ENCODE measurements around the gene LYRM9. TPM values are rescaled to one million over a fixed set of nuclear protein-coding genes. Genes with fewer than 3 reads are reported as not detected.

The LYRM9 gene
- total and polyA plus RNA-seq, 10 donors = 6.8 to 20.0 (median 15.4) TPM

DNA sequence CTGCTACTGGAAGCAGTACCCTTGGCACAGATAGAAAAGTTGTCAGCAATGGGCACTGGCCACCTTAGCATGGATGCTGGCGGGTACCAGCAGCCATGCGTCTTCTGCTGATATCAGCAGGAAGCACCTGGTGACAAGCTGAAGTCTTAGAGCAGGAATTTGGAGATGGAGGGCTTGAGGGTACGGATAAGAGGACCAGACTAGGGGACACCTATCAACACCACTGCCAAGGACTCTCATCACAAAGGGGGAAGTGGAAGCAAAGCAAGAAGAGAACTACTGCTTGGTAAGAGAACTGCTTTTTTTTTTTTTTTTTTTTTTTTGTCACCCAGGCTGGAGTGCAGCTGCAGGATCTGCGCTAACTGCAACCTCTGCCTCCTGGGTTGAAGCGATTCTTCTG lies 35.4 kb upstream of the LYRM9 start:
- no peaks in the 10 kb centered on the region for H3K36me3 ChIP-seq
- WGBS, 5 donors = 62 to 69% (median 67%) methylated on average over 5 of the region's 5 CpGs
- TF ChIP-seq POLR2A (IDR thresholded peaks at IDR 0.05) = no peak
- TF ChIP-seq, protein P1, sequence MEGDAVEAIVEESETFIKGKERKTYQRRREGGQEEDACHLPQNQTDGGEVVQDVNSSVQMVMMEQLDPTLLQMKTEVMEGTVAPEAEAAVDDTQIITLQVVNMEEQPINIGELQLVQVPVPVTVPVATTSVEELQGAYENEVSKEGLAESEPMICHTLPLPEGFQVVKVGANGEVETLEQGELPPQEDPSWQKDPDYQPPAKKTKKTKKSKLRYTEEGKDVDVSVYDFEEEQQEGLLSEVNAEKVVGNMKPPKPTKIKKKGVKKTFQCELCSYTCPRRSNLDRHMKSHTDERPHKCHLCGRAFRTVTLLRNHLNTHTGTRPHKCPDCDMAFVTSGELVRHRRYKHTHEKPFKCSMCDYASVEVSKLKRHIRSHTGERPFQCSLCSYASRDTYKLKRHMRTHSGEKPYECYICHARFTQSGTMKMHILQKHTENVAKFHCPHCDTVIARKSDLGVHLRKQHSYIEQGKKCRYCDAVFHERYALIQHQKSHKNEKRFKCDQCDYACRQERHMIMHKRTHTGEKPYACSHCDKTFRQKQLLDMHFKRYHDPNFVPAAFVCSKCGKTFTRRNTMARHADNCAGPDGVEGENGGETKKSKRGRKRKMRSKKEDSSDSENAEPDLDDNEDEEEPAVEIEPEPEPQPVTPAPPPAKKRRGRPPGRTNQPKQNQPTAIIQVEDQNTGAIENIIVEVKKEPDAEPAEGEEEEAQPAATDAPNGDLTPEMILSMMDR (IDR thresholded peaks at IDR 0.05 in 8 of 11, conservative IDR thresholded peaks at IDR 0.05 in 3 of 11) = no peak
- no peak for TF ChIP-seq POLR2AphosphoS5 (IDR thresholded peaks at IDR 0.05)
- H3K9me3 ChIP-seq = peaks cover 0 to 6% (median 0%) of the 10 kb centered on the region in 8 donors
- H3K27ac ChIP-seq = no peak overlapping the region
- no peak overlapping the region for H3K4me3 ChIP-seq
- intact Hi-C loops (cut with DNase I; ENCODE audit: low total_unique reads) = no loop called here
- no peak for DNase-seq
- no peaks in the 10 kb centered on the region for H3K27me3 ChIP-seq (replicated peaks in 1 of 7)
- no peaks in the 10 kb centered on the region for H3K4me1 ChIP-seq

- Histone ChIP-seq H3K9me3 (no peaks in the 10 kb centered on the region), H3K36me3 (no peaks in the 10 kb centered on the region), H3K27ac (no peak overlapping the region), H3K27me3 (replicated peaks in 1 of 7) (no peaks in the 10 kb centered on the region), H3K4me1 (no peaks in the 10 kb centered on the region), H3K4me3 (no peak overlapping the region)
- intact Hi-C loops (cut with DNase I; ENCODE audit: low total_unique reads) = no loop called here
- no peak for DNase-seq
- TF ChIP-seq POLR2AphosphoS5 (IDR thresholded peaks at IDR 0.05) = no peak
- TF ChIP-seq POLR2A (IDR thresholded peaks at IDR 0.05) = no peak
- TF ChIP-seq, protein P1 (IDR thresholded peaks at IDR 0.05 in 8 of 11, conservative IDR thresholded peaks at IDR 0.05 in 3 of 11) = no peak
- 73 to 90% (median 86%) methylated on average over 2 of the region's 2 CpGs for WGBS, 5 donors
Measured at GRCh38 chr17:27927781-27928180, 34.6 kb upstream of the LYRM9 start.

- Histone ChIP-seq H3K36me3 (no peaks in the 10 kb centered on the region), H3K4me3 (no peak overlapping the region), H3K9me3 (no peaks in the 10 kb centered on the region), H3K27ac (no peak overlapping the region), H3K27me3 (replicated peaks in 1 of 7) (no peaks in the 10 kb centered on the region), H3K4me1 (no peaks in the 10 kb centered on the region)
- DNase-seq = no peak
- intact Hi-C loops (cut with DNase I; ENCODE audit: low total_unique reads) = no loop called here
- TF ChIP-seq, protein P1 (IDR thresholded peaks at IDR 0.05 in 8 of 11, conservative IDR thresholded peaks at IDR 0.05 in 3 of 11) = no peak
- TF ChIP-seq POLR2A (IDR thresholded peaks at IDR 0.05) = no peak
- no peak for TF ChIP-seq POLR2AphosphoS5 (IDR thresholded peaks at IDR 0.05)
- WGBS, 5 donors = 81 to 89% (median 86%) methylated on average over 3 of the region's 3 CpGs
Measured at GRCh38 chr17:27921599-27921998, 28.4 kb upstream of the LYRM9 start.

DNA sequence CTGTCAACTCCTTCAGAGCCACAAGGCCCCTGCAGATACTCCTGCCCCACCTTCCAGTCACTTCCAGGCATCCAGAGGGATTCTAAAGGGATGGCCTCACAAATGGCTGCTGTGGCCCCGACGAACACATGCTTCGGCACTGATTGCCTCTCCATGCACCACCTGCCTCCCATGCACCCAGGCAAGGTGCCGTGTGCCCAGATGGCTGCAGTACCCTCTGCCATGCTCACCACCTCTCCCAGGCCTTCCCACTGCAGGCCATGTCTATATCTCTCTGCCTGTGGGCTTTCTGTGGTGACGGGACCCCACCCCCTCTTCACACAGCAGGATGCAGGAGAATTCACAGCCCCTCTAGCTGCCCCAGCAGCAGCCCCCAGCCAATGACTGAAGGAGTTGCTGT lies 27.9 kb upstream of the LYRM9 start:
- WGBS, 5 donors = 83 to 95% (median 90%) methylated on average over 5 of the region's 5 CpGs
- TF ChIP-seq POLR2A (IDR thresholded peaks at IDR 0.05) = no peak
- TF ChIP-seq, protein P1 (IDR thresholded peaks at IDR 0.05 in 8 of 11, conservative IDR thresholded peaks at IDR 0.05 in 3 of 11) = no peak
- no peak for TF ChIP-seq POLR2AphosphoS5 (IDR thresholded peaks at IDR 0.05)
- Histone ChIP-seq H3K27ac (no peak overlapping the region), H3K9me3 (no peaks in the 10 kb centered on the region), H3K36me3 (no peaks in the 10 kb centered on the region), H3K4me1 (no peaks in the 10 kb centered on the region), H3K4me3 (no peak overlapping the region), H3K27me3 (replicated peaks in 1 of 7) (no peaks in the 10 kb centered on the region)
- no peak for DNase-seq
- intact Hi-C loops (cut with DNase I; ENCODE audit: low total_unique reads) = no loop called here
